CD4-positive, CD25-positive, alpha-beta regulatory T cell (primary cell): ENCODE data around the gene MEF2B. TPM values are rescaled to one million over a fixed set of nuclear protein-coding genes. Genes with fewer than 3 reads are reported as not detected.
A peak's percentile ranks its signal among the peaks of the same experiment; 100 is the strongest.

Experiments
- ATAC-seq, 2 donors: fragments of 150-1000 bp; cut with Tn5 transposase; one replicate each; pipeline ENCODE4 v1.10.0; 2021; ENCODE audit warnings: low read depth in 2 of 2, moderate number of reproducible peaks in 2 of 2, moderate library complexity in 1 of 2
- DNase-seq, 3 donors: peaks; one replicate each; pipeline versions ENCODE4 v3.0.0 to v3.0.0-alpha.2; 2012 to 2022; ENCODE audit warnings: mixed read lengths in 1 of 3
- H3K27ac ChIP-seq: one replicate; pipeline ENCODE4 v1.7.0; 2013; ENCODE audit warnings: mild to moderate bottlenecking, low read length; ENCODE audit not compliant: insufficient read depth, poor library complexity, severe bottlenecking
- H3K27me3 ChIP-seq: one replicate; pipeline ENCODE4 v1.7.0; 2013; ENCODE audit warnings: low read length; ENCODE audit not compliant: control insufficient read depth, insufficient read depth
- H3K36me3 ChIP-seq: one replicate; pipeline ENCODE4 v1.7.0; 2013; ENCODE audit warnings: mild to moderate bottlenecking, low read length, moderate library complexity; ENCODE audit not compliant: control insufficient read depth, insufficient read depth
- H3K4me1 ChIP-seq: 2 replicates; pipeline ENCODE4 v1.7.0; 2013; ENCODE audit warnings: mild to moderate bottlenecking, low read length; ENCODE audit not compliant: insufficient read depth, control insufficient read depth, poor library complexity, severe bottlenecking
- H3K4me3 ChIP-seq: one replicate; pipeline ENCODE4 v1.7.0; 2013; ENCODE audit warnings: low read depth, mild to moderate bottlenecking, low read length, moderate library complexity
- H3K9me3 ChIP-seq, 2 experiments: 1 replicate in 1 of 2; 2 replicates in 1 of 2; pipeline ENCODE4 v1.7.0; 2013; ENCODE audit warnings: low read length in 2 of 2, mild to moderate bottlenecking in 1 of 2, moderate library complexity in 1 of 2; ENCODE audit not compliant: control insufficient read depth in 2 of 2
- H3K27ac Mint-ChIP-seq, 3 donors: one replicate each; pipeline ENCODE4 v1.8.0; 2020 to 2022; ENCODE audit warnings: mild to moderate bottlenecking in 3 of 3, mixed read lengths in 3 of 3, moderate library complexity in 2 of 3
- H3K27me3 Mint-ChIP-seq: one replicate; pipeline ENCODE4 v1.8.0; 2022; ENCODE audit warnings: mild to moderate bottlenecking, mixed read lengths
- H3K36me3 Mint-ChIP-seq: one replicate; pipeline ENCODE4 v1.8.0; 2020; ENCODE audit warnings: mixed read lengths
- H3K4me1 Mint-ChIP-seq, 4 donors: one replicate each; pipeline ENCODE4 v1.8.0; 2020 to 2022; ENCODE audit warnings: mixed read lengths in 4 of 4, mild to moderate bottlenecking in 1 of 4
- H3K4me3 Mint-ChIP-seq, 4 donors: one replicate each; pipeline ENCODE4 v1.8.0; 2020 to 2022; ENCODE audit warnings: mild to moderate bottlenecking in 4 of 4, mixed read lengths in 4 of 4, moderate library complexity in 3 of 4
- H3K9me3 Mint-ChIP-seq, 7 donors: one replicate each; pipeline ENCODE4 v1.8.0; 2020 to 2022; ENCODE audit warnings: mixed read lengths in 7 of 7, mild to moderate bottlenecking in 3 of 7, moderate library complexity in 2 of 7
- polyA plus RNA-seq, 4 donors: library from polyadenylated mRNA; unstranded; fragments of 300-500 nt; fragmentation: Illumina TruSeq; gene quantifications; one replicate each; pipeline ENCODE4 v1.2.3, GENCODE V29; 2021
- total RNA-seq: library from RNA; stranded (reverse); gene quantifications from one replicate; pipeline ENCODE4 v1.2.3, GENCODE V29; 2022

The MEF2B gene
- total and polyA plus RNA-seq, 5 donors from 2014 or later = 0.30 to 3.5 TPM; not detected in 3

DNA sequence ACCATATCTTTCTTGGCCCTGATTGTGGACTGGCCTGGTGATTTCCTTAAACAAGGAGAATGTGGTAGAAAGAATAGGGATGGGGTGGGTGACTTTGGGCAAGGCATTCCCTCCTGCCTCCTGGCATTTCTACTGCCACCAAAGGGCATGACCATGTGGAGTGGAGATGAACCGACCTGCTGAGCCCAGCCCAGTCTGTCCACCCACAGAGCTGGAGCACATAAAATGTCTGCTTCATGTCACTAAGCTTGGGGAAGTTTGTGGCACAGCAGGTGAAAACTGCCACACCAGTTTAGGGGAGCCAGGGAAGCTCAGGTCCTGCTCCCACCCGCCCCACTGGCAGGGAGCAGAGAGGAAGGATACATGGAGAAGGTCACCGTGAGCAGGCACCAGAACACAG is 38.1 kb downstream of the MEF2B start:
- no peak overlapping the region for H3K4me3 ChIP-seq
- H3K4me1 Mint-ChIP-seq = peaks cover 0 to 15% (median 7%) of the 10 kb centered on the region in 4 donors
- no peaks in the 10 kb centered on the region for H3K36me3 ChIP-seq
- H3K27ac ChIP-seq = no peak overlapping the region
- no peak for ATAC-seq
- H3K4me3 Mint-ChIP-seq = no peak overlapping the region
- peaks cover 0 to 6% of the 10 kb centered on the region in 2 experiments for H3K9me3 ChIP-seq
- H3K36me3 Mint-ChIP-seq = peaks cover 12% of the 10 kb centered on the region
- H3K9me3 Mint-ChIP-seq = peaks cover 0 to 3% (median 0%) of the 10 kb centered on the region in 7 donors
- H3K27me3 Mint-ChIP-seq = no peaks in the 10 kb centered on the region
- DNase-seq = no peak
- no peak overlapping the region for H3K27ac Mint-ChIP-seq
- peaks cover 7% of the 10 kb centered on the region for H3K4me1 ChIP-seq
- no peaks in the 10 kb centered on the region for H3K27me3 ChIP-seq

DNA sequence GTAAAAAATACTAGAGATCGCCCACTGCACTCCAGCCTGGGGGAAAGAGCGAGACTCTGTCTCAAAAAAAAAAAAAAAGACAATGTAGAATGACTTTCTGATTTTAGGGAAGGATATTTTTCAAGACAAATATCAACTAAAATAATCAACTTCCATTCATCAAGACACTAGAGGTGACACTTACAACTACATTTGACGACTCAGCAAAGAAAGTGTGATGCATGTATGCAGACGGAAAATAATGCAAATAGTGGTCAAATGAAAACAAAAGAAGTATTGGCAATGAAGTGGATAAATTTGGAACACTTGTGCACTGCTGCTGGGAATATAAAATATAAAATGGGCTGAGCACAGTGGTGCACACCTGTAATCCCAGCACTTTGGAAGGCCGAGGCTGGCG is 44.0 kb downstream of the MEF2B start:
- DNase-seq (no peak), ATAC-seq (no peak)
- no peak overlapping the region for H3K27ac Mint-ChIP-seq
- no peak overlapping the region for H3K27ac ChIP-seq
- H3K4me3 ChIP-seq = no peak overlapping the region
- H3K9me3 Mint-ChIP-seq = peaks cover 0 to 9% (median 3%) of the 10 kb centered on the region in 7 donors
- H3K9me3 ChIP-seq = no peaks in the 10 kb centered on the region
- H3K4me1 Mint-ChIP-seq = peaks cover 0 to 4% (median 2%) of the 10 kb centered on the region in 4 donors
- H3K27me3 ChIP-seq = no peaks in the 10 kb centered on the region
- H3K27me3 Mint-ChIP-seq = no peaks in the 10 kb centered on the region
- H3K4me3 Mint-ChIP-seq = no peak overlapping the region
- H3K4me1 ChIP-seq = no peaks in the 10 kb centered on the region
- peaks cover 19% of the 10 kb centered on the region for H3K36me3 Mint-ChIP-seq
- peaks cover 5% of the 10 kb centered on the region for H3K36me3 ChIP-seq

GRCh38 chr19:19123386-19123785 is 46.7 kb downstream of the MEF2B start:
- H3K27me3 Mint-ChIP-seq = no peaks in the 10 kb centered on the region
- peaks cover 0 to 9% (median 3%) of the 10 kb centered on the region in 7 donors for H3K9me3 Mint-ChIP-seq
- H3K4me1 Mint-ChIP-seq = peaks cover 0 to 4% (median 2%) of the 10 kb centered on the region in 4 donors
- H3K4me3 ChIP-seq = no peak overlapping the region
- H3K4me1 ChIP-seq = no peaks in the 10 kb centered on the region
- no peak overlapping the region for H3K27ac Mint-ChIP-seq
- DNase-seq (no peak), ATAC-seq (no peak)
- no peak overlapping the region for H3K27ac ChIP-seq
- no peaks in the 10 kb centered on the region for H3K27me3 ChIP-seq
- no peak overlapping the region for H3K4me3 Mint-ChIP-seq
- peaks cover 7% of the 10 kb centered on the region for H3K36me3 ChIP-seq
- H3K9me3 ChIP-seq = no peaks in the 10 kb centered on the region
- peaks cover 19% of the 10 kb centered on the region for H3K36me3 Mint-ChIP-seq

- Mint-ChIP-seq H3K4me3 (no peak overlapping the region), H3K36me3 (peaks cover 17% of the 10 kb centered on the region), H3K27ac (no peak overlapping the region), H3K27me3 (no peaks in the 10 kb centered on the region), H3K9me3 (peaks cover 0 to 9% (median 3%) of the 10 kb centered on the region in 7 donors), H3K4me1 (peaks cover 0 to 4% (median under 1%) of the 10 kb centered on the region in 4 donors)
- Histone ChIP-seq H3K27me3 (no peaks in the 10 kb centered on the region), H3K36me3 (peaks cover 7% of the 10 kb centered on the region), H3K9me3 (no peaks in the 10 kb centered on the region), H3K4me1 (no peaks in the 10 kb centered on the region), H3K27ac (no peak overlapping the region), H3K4me3 (no peak overlapping the region)
- ATAC-seq (no peak), DNase-seq (no peak)
These were observed 47.2 kb downstream of the MEF2B start for GRCh38 chr19:19122902-19123301.

DNA sequence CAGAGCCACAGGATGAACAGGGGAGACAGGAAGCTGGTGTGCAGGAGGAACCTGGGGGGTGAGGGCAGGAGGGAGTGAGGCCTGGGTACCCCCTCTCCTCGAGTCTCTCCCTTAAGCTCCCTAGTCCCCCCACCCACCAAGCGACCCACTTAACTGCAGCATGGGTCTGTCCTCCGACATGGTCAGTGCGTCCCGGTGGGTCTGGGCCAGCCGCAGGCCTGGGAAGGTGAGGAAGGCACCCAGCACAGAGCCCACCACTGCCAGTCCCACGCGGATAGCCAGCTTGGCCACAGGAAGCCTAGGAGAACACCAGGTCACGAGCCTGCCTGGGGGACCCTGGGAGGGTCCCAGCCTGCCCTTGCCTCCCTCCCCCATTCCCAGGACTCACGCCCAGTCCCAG is 48.7 kb downstream of the MEF2B start:
- peaks cover 0 to 9% (median 3%) of the 10 kb centered on the region in 7 donors for H3K9me3 Mint-ChIP-seq
- H3K4me3 Mint-ChIP-seq = no peak overlapping the region
- peaks cover 19% of the 10 kb centered on the region for H3K36me3 Mint-ChIP-seq
- H3K4me1 Mint-ChIP-seq = peaks cover 0 to 4% (median 0%) of the 10 kb centered on the region in 4 donors
- Histone ChIP-seq H3K4me1 (no peaks in the 10 kb centered on the region), H3K27me3 (no peaks in the 10 kb centered on the region), H3K36me3 (peaks cover 7% of the 10 kb centered on the region), H3K9me3 (no peaks in the 10 kb centered on the region), H3K4me3 (no peak overlapping the region), H3K27ac (no peak overlapping the region)
- ATAC-seq (no peak), DNase-seq (no peak)
- no peak overlapping the region for H3K27ac Mint-ChIP-seq
- no peaks in the 10 kb centered on the region for H3K27me3 Mint-ChIP-seq

GRCh38 chr19:19120308-19121231 is 49.5 kb downstream of the MEF2B start:
- Histone ChIP-seq H3K4me1 (no peaks in the 10 kb centered on the region), H3K4me3 (no peak overlapping the region), H3K9me3 (no peaks in the 10 kb centered on the region), H3K36me3 (peaks cover 7% of the 10 kb centered on the region), H3K27me3 (no peaks in the 10 kb centered on the region), H3K27ac (no peak overlapping the region)
- H3K36me3 Mint-ChIP-seq = peaks cover 19% of the 10 kb centered on the region
- H3K4me3 Mint-ChIP-seq = no peak overlapping the region
- DNase-seq (peak in 1 of 3 donors; percentile 38), ATAC-seq (no peak)
- no peaks in the 10 kb centered on the region for H3K27me3 Mint-ChIP-seq
- peaks cover 0 to 4% (median 0%) of the 10 kb centered on the region in 4 donors for H3K4me1 Mint-ChIP-seq
- H3K27ac Mint-ChIP-seq = no peak overlapping the region
- peaks cover 0 to 9% (median 3%) of the 10 kb centered on the region in 7 donors for H3K9me3 Mint-ChIP-seq

GRCh38 chr19:19119325-19120237 is 50.5 kb downstream of the MEF2B start:
- Histone ChIP-seq H3K27ac (no peak overlapping the region), H3K4me1 (no peaks in the 10 kb centered on the region), H3K4me3 (no peak overlapping the region), H3K27me3 (no peaks in the 10 kb centered on the region), H3K36me3 (peaks cover 7% of the 10 kb centered on the region), H3K9me3 (no peaks in the 10 kb centered on the region)
- no peak overlapping the region for H3K4me3 Mint-ChIP-seq
- H3K9me3 Mint-ChIP-seq = peaks cover 0 to 9% (median 3%) of the 10 kb centered on the region in 7 donors
- no peaks in the 10 kb centered on the region for H3K27me3 Mint-ChIP-seq
- ATAC-seq (no peak), DNase-seq (no peak)
- H3K4me1 Mint-ChIP-seq = peaks cover 0 to 4% (median 0%) of the 10 kb centered on the region in 4 donors
- H3K27ac Mint-ChIP-seq = no peak overlapping the region
- peaks cover 19% of the 10 kb centered on the region for H3K36me3 Mint-ChIP-seq
